ENCODE data around the gene KCNIP4. TPM values are rescaled to one million over a fixed set of nuclear protein-coding genes. Genes with fewer than 3 reads are reported as not detected.

KCNIP4 gene
- total RNA-seq, 1 donor from 2014 or later = not detected

DNA sequence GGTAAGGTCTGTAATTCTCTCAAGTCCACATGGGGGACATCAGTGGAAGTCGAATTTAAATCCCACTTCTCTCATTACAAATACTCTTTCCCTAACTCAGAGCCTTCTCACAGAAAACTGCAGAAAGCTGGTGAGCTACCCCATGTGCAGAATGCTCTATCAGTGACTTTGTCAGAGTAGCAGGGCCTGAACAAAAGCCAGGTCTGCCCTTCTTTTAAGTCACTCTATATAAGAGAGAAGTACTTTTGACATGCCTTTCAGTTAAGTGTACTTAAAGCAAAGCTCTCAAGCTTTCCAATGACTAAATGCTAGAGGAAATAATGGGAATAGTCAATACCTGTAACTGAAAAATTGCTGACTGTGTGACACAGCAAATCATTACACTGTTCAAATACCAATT is 323.1 kb downstream of the KCNIP4 start:
- H3K9me3 ChIP-seq (replicated peaks) = no peaks in the 10 kb centered on the region
- DNase-seq = no peak
- no peak overlapping the region for H3K4me3 ChIP-seq
- H3K27me3 ChIP-seq (ENCODE audit: low read depth) = no peaks in the 10 kb centered on the region
- intact Hi-C loops (cut with micrococcal nuclease) = no loop called here
- no peaks in the 10 kb centered on the region for H3K36me3 ChIP-seq
- H3K27ac ChIP-seq (replicated peaks) = no peak overlapping the region
- TF ChIP-seq, protein P1, sequence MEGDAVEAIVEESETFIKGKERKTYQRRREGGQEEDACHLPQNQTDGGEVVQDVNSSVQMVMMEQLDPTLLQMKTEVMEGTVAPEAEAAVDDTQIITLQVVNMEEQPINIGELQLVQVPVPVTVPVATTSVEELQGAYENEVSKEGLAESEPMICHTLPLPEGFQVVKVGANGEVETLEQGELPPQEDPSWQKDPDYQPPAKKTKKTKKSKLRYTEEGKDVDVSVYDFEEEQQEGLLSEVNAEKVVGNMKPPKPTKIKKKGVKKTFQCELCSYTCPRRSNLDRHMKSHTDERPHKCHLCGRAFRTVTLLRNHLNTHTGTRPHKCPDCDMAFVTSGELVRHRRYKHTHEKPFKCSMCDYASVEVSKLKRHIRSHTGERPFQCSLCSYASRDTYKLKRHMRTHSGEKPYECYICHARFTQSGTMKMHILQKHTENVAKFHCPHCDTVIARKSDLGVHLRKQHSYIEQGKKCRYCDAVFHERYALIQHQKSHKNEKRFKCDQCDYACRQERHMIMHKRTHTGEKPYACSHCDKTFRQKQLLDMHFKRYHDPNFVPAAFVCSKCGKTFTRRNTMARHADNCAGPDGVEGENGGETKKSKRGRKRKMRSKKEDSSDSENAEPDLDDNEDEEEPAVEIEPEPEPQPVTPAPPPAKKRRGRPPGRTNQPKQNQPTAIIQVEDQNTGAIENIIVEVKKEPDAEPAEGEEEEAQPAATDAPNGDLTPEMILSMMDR (IDR thresholded peaks at IDR 0.05; ENCODE audit: borderline replicate concordance) = no peak
- H3K4me1 ChIP-seq = no peaks in the 10 kb centered on the region

DNA sequence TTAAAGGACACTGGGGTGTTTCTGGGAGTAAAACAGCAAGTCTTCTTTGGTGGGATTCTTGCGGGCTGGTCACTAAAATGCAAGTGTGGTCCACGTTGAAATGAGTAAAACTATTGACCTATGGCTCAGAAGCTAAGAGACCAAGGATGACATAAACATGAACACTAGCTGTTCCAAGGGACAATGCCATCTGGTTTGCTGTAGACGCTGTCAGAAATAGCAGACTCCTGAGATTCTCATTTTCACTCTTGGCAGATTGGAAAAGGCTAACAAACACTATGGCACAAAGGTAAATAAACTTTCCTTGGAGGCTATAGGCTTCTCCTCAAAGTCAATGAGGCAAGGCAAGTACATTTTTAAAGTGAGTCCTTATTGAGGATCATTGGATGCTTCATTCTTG is 343.6 kb downstream of the KCNIP4 start:
- TF ChIP-seq, protein P1 (IDR thresholded peaks at IDR 0.05; ENCODE audit: borderline replicate concordance) = no peak
- intact Hi-C loops (cut with micrococcal nuclease) = no loop called here
- Histone ChIP-seq H3K27ac (replicated peaks) (no peak overlapping the region), H3K4me1 (no peaks in the 10 kb centered on the region), H3K36me3 (no peaks in the 10 kb centered on the region), H3K4me3 (no peak overlapping the region), H3K27me3 (ENCODE audit: low read depth) (no peaks in the 10 kb centered on the region), H3K9me3 (replicated peaks) (no peaks in the 10 kb centered on the region)
- no peak for DNase-seq

DNA sequence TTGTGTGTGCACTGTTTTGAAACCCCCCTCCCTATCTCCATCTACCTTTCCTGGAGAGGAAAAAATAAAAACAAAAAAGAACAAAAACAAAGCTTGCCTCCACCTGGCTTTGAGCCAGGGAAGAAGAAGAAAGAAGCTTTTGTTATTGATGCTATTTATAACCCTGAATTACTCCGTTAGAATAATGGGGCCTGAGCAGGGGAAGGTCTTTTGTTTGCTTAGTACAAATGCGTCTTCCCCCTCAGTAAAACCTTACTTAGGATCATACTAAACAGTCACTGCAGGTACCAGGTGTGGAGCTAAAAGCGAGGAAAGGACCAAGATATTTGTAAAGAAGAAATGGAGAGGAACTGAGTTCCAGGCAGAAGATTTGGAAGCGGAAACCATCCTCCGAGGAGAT is 352.1 kb downstream of the KCNIP4 start:
- no peaks in the 10 kb centered on the region for H3K27me3 ChIP-seq (ENCODE audit: low read depth)
- H3K9me3 ChIP-seq (replicated peaks) = peaks cover 8% of the 10 kb centered on the region
- H3K4me1 ChIP-seq = no peaks in the 10 kb centered on the region
- intact Hi-C loops (cut with micrococcal nuclease) = no loop called here
- no peaks in the 10 kb centered on the region for H3K36me3 ChIP-seq
- DNase-seq = no peak
- H3K27ac ChIP-seq (replicated peaks) = no peak overlapping the region
- TF ChIP-seq, protein P1 (IDR thresholded peaks at IDR 0.05; ENCODE audit: borderline replicate concordance) = no peak
- no peak overlapping the region for H3K4me3 ChIP-seq

DNA sequence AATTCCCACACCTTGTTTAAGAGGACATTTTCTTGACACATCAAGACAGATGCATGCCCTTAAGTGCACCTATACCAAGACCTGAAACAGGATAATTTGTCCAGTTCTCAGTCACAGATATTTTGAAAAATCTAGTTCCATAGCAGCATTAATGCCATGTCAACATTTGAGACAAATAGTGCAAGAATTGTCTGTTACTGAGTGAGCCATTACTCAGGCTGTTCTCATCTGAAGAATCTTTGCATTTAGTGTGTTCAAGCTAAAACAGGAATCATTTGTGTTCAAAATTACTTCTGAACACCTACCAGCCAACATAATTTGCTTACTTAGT is 354.9 kb downstream of the KCNIP4 start:
- H3K4me3 ChIP-seq = no peak overlapping the region
- TF ChIP-seq, protein P1 (IDR thresholded peaks at IDR 0.05; ENCODE audit: borderline replicate concordance) = no peak
- H3K9me3 ChIP-seq (replicated peaks) = peaks cover 8% of the 10 kb centered on the region
- no peaks in the 10 kb centered on the region for H3K27me3 ChIP-seq (ENCODE audit: low read depth)
- no peak for DNase-seq
- no peaks in the 10 kb centered on the region for H3K36me3 ChIP-seq
- H3K4me1 ChIP-seq = no peaks in the 10 kb centered on the region
- intact Hi-C loops (cut with micrococcal nuclease) = no loop called here
- H3K27ac ChIP-seq (replicated peaks) = no peak overlapping the region

DNA sequence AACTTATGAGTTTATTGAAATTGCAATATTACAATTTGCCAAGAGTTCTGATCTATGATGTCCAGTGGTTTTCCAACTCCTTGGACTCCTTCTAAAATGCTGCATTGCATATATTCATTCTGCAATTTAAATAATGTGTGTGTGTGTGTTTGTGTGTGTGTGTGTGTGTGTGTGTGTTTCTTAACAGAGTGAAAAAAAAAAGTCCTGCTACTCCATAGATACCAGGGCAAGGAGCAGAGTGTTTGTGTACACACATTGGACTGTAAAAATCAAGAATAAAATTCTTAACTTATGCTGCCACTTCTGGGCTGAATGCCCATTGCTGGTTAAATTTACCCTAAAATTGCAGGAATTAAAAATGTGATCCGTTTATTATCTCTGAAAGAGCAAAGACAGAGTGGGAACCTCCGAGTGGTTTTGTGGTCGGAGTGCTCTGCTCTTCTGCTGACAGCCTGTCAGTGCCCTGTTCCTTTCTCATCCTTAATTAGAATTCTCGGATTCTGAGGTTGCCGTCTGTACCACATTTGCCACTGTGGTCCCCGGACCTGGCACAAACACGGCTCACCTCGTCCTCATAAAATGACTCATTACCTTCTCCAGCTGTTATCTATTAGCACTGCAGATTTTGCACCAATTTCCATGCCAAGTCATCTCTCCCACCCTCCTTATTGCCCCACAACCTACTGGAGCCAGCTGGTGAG is 355.5 kb downstream of the KCNIP4 start:
- Histone ChIP-seq H3K27ac (replicated peaks) (no peak overlapping the region), H3K27me3 (ENCODE audit: low read depth) (no peaks in the 10 kb centered on the region), H3K4me3 (no peak overlapping the region), H3K9me3 (replicated peaks) (peaks cover 8% of the 10 kb centered on the region), H3K4me1 (no peaks in the 10 kb centered on the region), H3K36me3 (no peaks in the 10 kb centered on the region)
- intact Hi-C loops (cut with micrococcal nuclease) = no loop called here
- DNase-seq = no peak
- TF ChIP-seq, protein P1 (IDR thresholded peaks at IDR 0.05; ENCODE audit: borderline replicate concordance) = no peak

Data from left ventricle myocardium inferior (tissue), 1 donor.